Fibroblast of villous mesenchyme (primary cell): ENCODE results near the gene TIGIT. TPM values are rescaled to one million over a fixed set of nuclear protein-coding genes. Genes with fewer than 3 reads are reported as not detected.

Experiments used
- DNase-seq: peaks from one replicate; pipeline ENCODE4 v3.0.0-alpha.2; 2010; ENCODE audit warnings: low read depth
- H3K4me3 ChIP-seq: 2 replicates; pipeline ENCODE4 v1.5.1; 2011; ENCODE audit warnings: low read depth, mild to moderate bottlenecking, low read length
- total RNA-seq: library from RNA; depleted of rRNA; stranded (reverse); fragments of >200 nt; gene quantifications from 2 replicates; pipeline ENCODE4 v1.2.3, GENCODE V29; 2012
- TF ChIP-seq, protein P1 (sequence below): IDR thresholded peaks from 2 replicates; pipeline ENCODE4 v1.5.1; 2012; ENCODE audit warnings: low read depth, mild to moderate bottlenecking, low read length; ENCODE audit not compliant: insufficient read depth

Gene TIGIT
- total RNA-seq, 1 donor = under 0.01 TPM

DNA sequence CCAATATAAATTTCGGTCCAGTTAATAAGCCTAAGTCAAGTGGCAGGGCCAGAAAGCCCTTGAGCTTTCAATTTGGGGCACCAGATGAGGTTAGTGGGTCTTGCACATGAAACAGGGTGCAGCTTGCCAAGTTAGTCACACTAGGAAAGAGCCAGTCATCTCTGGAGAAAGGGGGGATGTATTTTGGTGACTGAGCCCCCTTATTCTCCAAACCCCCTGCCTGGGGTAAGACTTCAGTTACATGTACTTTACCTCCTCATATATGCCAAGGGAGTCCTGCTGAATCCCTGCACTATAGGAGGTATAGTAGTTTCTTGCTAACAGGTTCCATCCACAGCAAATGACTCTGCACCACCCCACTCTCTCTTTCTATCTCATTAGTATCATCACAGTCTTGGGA lies 62.7 kb downstream of the TIGIT start:
- TF ChIP-seq, protein P1, sequence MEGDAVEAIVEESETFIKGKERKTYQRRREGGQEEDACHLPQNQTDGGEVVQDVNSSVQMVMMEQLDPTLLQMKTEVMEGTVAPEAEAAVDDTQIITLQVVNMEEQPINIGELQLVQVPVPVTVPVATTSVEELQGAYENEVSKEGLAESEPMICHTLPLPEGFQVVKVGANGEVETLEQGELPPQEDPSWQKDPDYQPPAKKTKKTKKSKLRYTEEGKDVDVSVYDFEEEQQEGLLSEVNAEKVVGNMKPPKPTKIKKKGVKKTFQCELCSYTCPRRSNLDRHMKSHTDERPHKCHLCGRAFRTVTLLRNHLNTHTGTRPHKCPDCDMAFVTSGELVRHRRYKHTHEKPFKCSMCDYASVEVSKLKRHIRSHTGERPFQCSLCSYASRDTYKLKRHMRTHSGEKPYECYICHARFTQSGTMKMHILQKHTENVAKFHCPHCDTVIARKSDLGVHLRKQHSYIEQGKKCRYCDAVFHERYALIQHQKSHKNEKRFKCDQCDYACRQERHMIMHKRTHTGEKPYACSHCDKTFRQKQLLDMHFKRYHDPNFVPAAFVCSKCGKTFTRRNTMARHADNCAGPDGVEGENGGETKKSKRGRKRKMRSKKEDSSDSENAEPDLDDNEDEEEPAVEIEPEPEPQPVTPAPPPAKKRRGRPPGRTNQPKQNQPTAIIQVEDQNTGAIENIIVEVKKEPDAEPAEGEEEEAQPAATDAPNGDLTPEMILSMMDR = no peak
- DNase-seq = no peak
- no peak overlapping the region for H3K4me3 ChIP-seq

Other genes with a start within 250 kb of the TIGIT start
- 1.7 and 1.9 TPM in 2 replicates for gene CCDC191, start 237.5 kb upstream of the TIGIT start, total RNA-seq
- gene QTRT2, start 237.3 kb upstream of the TIGIT start, total RNA-seq = 20.3 and 22.9 TPM in 2 replicates
- not detected in 2 replicates for gene DRD3, start 115.0 kb upstream of the TIGIT start, total RNA-seq
- under 0.01 TPM in 1 of 2 replicates, not detected in the other for gene ZNF80, start 56.5 kb upstream of the TIGIT start, total RNA-seq